HPDE6-E6E7 (cell line): ENCODE results near the gene TMLHE.
"Not testable (repeated sequence)": the region's sequence is repeated elsewhere in the genome, so short reads cannot be mapped to it uniquely, and the experiment has no call there.

Source experiments
- DNase-seq: peaks from one replicate; pipeline ENCODE4 v3.0.0; 2011; ENCODE audit warnings: missing footprints; ENCODE audit errors: extremely low spot score

Gene TMLHE

DNA sequence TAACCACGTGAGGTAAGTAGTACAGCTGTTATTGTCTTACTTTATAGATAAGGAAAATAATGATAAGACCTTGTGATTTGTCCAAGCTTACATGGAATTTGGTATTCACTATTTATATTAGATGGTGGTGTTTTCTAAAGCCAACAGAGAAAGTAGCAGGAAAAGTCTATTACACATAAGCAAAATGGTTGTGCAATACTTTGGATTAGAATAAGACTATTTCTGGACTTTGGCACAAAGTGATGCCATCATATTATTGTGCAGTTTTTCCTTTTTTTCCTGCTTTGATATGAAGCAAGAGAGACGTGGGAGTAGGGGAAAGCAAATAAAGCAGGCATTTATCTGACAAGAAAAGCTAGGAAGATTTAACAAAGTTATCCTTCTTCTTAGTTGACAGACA lies 117.6 kb downstream of the TMLHE start:
- not testable (repeated sequence) for DNase-seq

DNA sequence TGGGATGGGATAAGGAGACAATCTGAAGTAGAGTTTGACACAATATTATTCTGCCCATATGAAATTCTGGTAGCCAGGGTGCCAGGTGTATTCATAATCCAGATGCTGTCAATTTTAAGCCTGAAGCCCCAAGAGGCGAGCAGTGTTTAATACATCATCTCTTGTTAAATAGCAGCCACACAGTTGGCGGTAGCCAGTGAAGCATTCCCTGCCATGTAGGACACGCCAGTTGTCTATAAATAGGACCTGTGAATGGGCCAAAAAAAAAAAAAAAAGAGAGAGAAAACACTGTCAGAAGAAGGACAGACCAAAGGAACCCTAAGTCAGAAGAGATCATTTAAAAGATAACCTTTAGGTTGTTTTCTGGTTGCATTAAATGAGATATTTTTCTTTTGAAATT lies 121.3 kb downstream of the TMLHE start:
- not testable (repeated sequence) for DNase-seq

DNA sequence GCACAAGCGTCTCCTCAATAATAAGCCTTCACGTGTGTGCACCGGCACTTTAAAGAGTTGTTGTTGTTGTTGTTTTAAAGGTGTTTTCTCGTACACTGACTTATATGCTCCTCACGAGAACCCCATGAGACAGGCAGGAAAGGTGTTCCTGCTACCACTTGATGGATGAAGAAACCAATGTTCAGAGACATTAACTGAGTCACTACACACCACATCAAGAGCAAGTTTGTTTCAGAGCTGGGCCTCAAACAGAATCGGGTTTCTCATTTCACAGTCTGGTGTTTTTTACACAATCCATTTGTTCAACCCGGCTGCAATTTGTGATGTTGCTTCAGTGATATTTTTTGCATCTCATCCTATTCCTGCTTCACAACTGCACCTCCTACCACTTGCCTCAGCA lies 135.6 kb downstream of the TMLHE start:
- DNase-seq, result not testable (repeated sequence)

DNA sequence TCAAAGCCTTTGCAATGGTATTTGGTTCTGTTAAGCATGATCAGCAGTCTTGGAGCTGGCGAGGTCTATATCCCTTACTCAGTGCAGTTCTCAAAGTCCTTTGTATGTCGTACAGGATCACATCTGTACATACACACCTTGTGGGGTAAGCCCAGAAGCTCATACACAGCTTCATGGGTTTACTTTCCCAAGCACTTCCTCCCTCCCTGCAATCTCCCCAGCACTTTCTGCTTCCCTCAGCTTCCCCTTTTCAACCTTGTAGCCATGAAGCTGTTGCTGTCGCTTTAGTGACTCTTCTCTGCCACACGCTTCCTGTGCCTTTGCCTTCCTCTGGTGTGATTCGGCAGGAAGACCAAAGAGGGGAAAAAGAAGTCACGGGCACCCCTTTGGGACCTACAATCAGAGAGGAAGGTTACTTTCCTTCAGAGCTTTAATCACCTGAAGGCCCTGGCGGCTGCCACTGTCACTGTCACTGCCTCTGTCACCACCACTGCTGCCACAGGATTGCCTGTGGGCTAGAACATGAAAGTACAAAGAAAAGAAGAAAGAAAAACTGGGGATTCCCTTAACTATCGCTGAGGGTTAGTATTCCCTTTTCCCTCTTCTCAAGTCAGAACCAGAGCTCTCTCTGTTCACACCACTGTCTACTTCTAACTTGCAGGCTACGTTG lies 146.3 kb downstream of the TMLHE start:
- not testable (repeated sequence) for DNase-seq

DNA sequence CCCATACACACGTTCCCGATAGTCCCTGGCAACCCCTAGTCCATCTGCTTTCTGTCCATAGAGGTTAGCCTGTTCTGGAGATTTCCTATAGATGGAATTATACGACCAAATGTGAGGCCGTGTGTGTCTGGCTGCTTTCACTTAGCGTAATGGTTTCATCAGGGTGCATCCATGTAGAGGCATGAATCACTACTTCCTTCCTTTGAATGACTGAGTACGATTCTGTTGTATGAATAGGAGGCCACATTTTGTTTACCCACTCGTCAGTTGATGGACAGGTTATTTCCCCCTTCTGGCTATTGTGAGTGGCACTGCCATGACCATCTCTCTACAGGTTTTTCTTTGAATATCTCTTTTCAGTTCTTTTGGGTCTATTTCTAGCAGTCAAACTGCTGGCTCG lies 152.3 kb downstream of the TMLHE start:
- not testable (repeated sequence) for DNase-seq

DNA sequence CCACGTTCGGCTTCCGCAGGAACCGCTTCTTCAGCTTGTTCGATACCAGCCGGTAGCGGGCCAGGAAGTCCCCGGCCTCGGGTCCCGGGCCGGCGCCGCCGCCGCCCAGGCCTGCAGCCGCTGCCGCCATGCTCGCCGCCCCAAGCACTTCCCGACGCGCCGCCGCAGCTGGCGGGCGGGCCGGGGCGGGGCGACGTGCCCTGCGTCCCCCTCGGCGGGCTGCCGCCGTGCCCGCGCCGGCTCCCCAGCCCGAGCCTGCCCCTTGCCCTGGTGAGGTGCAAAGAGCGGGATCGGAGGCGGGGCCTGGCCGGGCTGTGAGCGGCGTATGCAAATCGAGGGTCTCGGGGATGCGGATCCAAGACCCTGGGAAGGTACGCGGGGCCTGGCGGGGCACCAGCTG lies 154.3 kb downstream of the TMLHE start, which contains the start of gene F8A3:
Gene F8A3, minus strand, starts transcription at position 150 of the 400 bp plus-strand sequence. Its CDS starts 20 bp downstream, at position 130.
- DNase-seq, result not testable (repeated sequence)

DNA sequence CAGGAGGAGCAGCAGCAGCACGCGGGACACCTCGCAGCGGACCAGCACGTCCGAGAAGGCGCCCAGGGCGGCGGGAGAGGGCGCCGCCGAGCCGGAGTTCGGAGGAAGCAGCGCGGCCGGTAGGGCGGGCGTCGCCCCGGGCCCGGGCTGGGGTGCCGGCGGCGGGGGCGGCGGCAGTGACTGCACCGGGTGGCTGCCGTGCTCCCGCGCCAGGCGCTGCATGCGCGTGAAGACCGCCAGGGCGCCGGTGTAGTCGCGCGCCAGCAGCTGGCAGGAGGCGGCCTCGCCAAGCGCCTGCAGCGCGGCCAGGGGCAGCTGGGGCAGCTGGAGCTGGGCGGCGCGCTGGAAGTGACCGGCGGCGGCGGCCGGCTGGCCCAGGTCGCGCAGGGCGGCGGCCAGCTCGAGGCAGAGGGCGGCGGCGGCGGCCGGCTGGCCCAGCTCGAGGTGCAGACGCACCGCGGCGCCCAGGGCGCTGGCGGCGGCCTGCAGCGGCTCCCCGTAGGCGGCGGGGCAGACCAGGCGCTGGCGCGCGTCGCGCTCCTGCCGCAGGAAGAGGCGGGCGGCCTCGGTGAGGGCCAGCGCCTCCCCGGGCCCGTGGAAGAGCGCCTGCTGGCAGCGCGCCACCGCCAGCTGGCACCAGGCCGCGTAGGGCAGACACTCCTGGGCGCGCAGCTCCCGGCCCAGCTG lies 154.8 kb downstream of the TMLHE start:
- DNase-seq, result not testable (repeated sequence)

DNA sequence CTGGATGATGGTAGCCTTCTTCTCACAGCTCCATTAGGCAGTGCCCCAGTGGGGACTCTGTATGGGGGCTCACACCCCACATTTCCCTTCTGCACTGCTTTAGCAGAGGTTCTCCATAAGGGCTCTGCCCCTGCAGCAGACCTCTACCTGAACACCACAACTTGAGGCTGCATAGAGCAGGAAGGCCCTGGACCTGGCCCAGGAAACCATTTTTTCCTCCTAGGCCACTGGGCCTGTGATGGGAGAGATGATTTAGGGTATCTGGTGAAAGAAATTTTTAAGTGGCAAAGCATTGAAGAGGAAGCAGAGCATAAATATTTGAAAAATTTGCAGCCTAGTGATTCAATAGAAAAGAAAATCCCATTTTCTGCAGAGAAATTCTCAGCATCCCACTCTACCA lies 171.7 kb downstream of the TMLHE start:
- no peak for DNase-seq
